ENCODE measurements around the gene SMYD3. TPM values are rescaled to one million over a fixed set of nuclear protein-coding genes. Genes with fewer than 3 reads are reported as not detected.

SMYD3 gene
- total and polyA plus RNA-seq, 2 of the 13 experiments (the other 11 are each of a cell fraction or from before 2014, with no cell fraction given) = 27.7 to 35.8 TPM

DNA sequence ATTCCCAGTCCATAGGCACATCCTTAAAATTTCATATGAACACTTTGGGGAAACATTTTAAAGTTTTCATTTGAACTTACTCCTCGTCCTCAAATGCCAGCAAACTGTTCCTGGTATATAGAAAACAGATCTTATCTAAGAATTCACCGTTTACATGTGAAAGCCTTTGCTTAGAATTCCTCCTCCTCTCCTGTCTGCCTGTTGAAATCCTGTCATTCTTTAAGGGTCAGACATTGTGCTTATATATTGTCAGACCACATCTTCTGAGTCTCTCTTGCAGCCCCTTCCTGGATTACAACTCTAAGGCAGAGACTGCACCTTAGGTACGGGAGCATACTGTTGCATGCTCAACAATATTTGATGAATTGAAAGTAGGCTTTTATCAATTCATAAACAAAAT, 239.7 kb downstream of the SMYD3 start (continued):
- TF ChIP-seq EP300 (IDR thresholded peaks at IDR 0.05; ENCODE audit: low read depth in 2 of 2, low read length in 2 of 2) (no peak), EP300 (CRISPR knock-in tag; IDR thresholded peaks at IDR 0.05; ENCODE audit: borderline replicate concordance) (no peak), AHR (CRISPR knock-in tag; IDR thresholded peaks at IDR 0.05) (no peak), JARID2 (CRISPR knock-in tag; IDR thresholded peaks at IDR 0.05; ENCODE audit: insufficient replicate concordance) (no peak), ZNF569 (CRISPR knock-in tag; IDR thresholded peaks at IDR 0.05; ENCODE audit: borderline replicate concordance) (no peak), TEAD2 (CRISPR knock-in tag; IDR thresholded peaks at IDR 0.05) (no peak), ZNF253 (CRISPR knock-in tag; IDR thresholded peaks at IDR 0.05; ENCODE audit: borderline replicate concordance) (no peak), NR2C2 (CRISPR knock-in tag; IDR thresholded peaks at IDR 0.05; ENCODE audit: borderline replicate concordance) (no peak), ZNF317 (CRISPR knock-in tag; IDR thresholded peaks at IDR 0.05) (no peak), ZNF484 (CRISPR knock-in tag; IDR thresholded peaks at IDR 0.05; ENCODE audit: borderline replicate concordance, low read depth) (no peak), SAP130 (CRISPR knock-in tag; IDR thresholded peaks at IDR 0.05; ENCODE audit: low read depth) (no peak)

- Histone ChIP-seq H3K4me2 (ENCODE audit: low read depth, low read length) (no peak overlapping the region), H3K27me3 (ENCODE audit: control insufficient read depth in 1 of 2, insufficient read depth in 2 of 2, low read length in 2 of 2) (no peaks in the 10 kb centered on the region), H3K9ac (ENCODE audit: insufficient read depth, low read depth, low read length) (no peak overlapping the region), H3K27ac (ENCODE audit: extremely low read length, insufficient read depth, low read length) (no peak overlapping the region), H3K4me1 (ENCODE audit: insufficient read depth, low read length) (no peaks in the 10 kb centered on the region), H3K4me3 (replicated peaks in 1 of 3; ENCODE audit: insufficient read depth in 1 of 3, low read depth in 2 of 3, low read length in 3 of 3) (no peak overlapping the region), H2AFZ (ENCODE audit: low read length) (no peak overlapping the region), H3K9me3 (ENCODE audit: low read length) (no peaks in the 10 kb centered on the region), H4K20me1 (ENCODE audit: insufficient read depth, low read length) (no peaks in the 10 kb centered on the region), H3K79me2 (ENCODE audit: insufficient read depth, low read length) (no peaks in the 10 kb centered on the region), H3K36me3 (replicated peaks in 1 of 2; ENCODE audit: control insufficient read depth in 1 of 2, insufficient read depth in 2 of 2, low read length in 2 of 2) (no peaks in the 10 kb centered on the region)
- DNase-seq (ENCODE audit: low spot score) = no peak
- CTCF ChIA-PET (ENCODE audit: low intra/inter-chr PET ratio, low total read pairs) = no interaction called here
- POLR2A ChIA-PET = no interaction called here
- in situ Hi-C loops (cut with HindIII; ENCODE audit: extremely low pct_ligation_motif_present, low pct_unique_long_range_greater_than_20kb) = no loop called here
- no peak for ATAC-seq
- WGBS (ENCODE audit: low lambda C conversion rate) = 97% methylated on average over 2 of the region's 2 CpGs
- intact Hi-C loops (cut with micrococcal nuclease; ENCODE audit: unreplicated experiment) = no loop called here
- no TSS peak for BruUV-seq (replicated peaks)
- no peak for FAIRE-seq
- TF ChIP-seq PHB2 (IDR thresholded peaks at IDR 0.05; ENCODE audit: partially characterized antibody) (no peak), STAT6 (CRISPR knock-in tag; IDR thresholded peaks at IDR 0.05; ENCODE audit: borderline replicate concordance) (no peak), ZBTB42 (CRISPR knock-in tag; IDR thresholded peaks at IDR 0.05) (no peak), TCF12 (IDR thresholded peaks at IDR 0.05) (no peak), TCF12 (CRISPR knock-in tag; IDR thresholded peaks at IDR 0.05) (no peak), ZNF557 (CRISPR knock-in tag; IDR thresholded peaks at IDR 0.05) (no peak), ZMAT3 (CRISPR knock-in tag; conservative IDR thresholded peaks at IDR 0.05) (no peak), DNMT1 (CRISPR knock-in tag; IDR thresholded peaks at IDR 0.05) (no peak), LBX2 (CRISPR knock-in tag; IDR thresholded peaks at IDR 0.05; ENCODE audit: borderline replicate concordance) (no peak), ZNF607 (CRISPR knock-in tag; IDR thresholded peaks at IDR 0.05; ENCODE audit: borderline replicate concordance) (no peak), TCF7 (IDR thresholded peaks at IDR 0.05; ENCODE audit: low read depth) (no peak), GMEB2 (CRISPR knock-in tag; IDR thresholded peaks at IDR 0.05; ENCODE audit: low read depth) (no peak), RFXANK (CRISPR knock-in tag; IDR thresholded peaks at IDR 0.05) (no peak)
Observed at GRCh38 chr1:246265481-246265880, 241.6 kb downstream of the SMYD3 start.
